Neural cell (in vitro differentiated cells): ENCODE data around the gene MYO15A. TPM values are rescaled to one million over a fixed set of nuclear protein-coding genes. Genes with fewer than 3 reads are reported as not detected.

Source experiments
- H2AFZ ChIP-seq: fragments of 200-600, 300-800 bp; sonication (generic), shearing (Covaris generic); 2 replicates; pipeline ENCODE4 v1.6.0; 2014; ENCODE audit warnings: low read depth, mild to moderate bottlenecking, antibody characterized with exemption, low read length, moderate library complexity
- H3F3A ChIP-seq: fragments of 200-600 bp; shearing (Covaris generic); 2 replicates; pipeline ENCODE4 v1.6.1; 2016; ENCODE audit warnings: mild to moderate bottlenecking, moderate library complexity, mixed read lengths, antibody characterized with exemption, low read length; ENCODE audit not compliant: insufficient read depth, poor library complexity, severe bottlenecking
- H3K27ac ChIP-seq: fragments of 200-600, 300-800 bp; sonication (generic), shearing (Covaris generic); 2 replicates; pipeline ENCODE4 v1.5.1; 2014; ENCODE audit warnings: mild to moderate bottlenecking, low read length, moderate library complexity
- H3K27me3 ChIP-seq: fragments of 300-800, 200-600 bp; sonication (generic), shearing (Covaris generic); 2 replicates; pipeline ENCODE4 v1.6.0; 2014; ENCODE audit warnings: mild to moderate bottlenecking, low read depth, low read length, moderate library complexity; ENCODE audit not compliant: insufficient read depth
- H3K36me3 ChIP-seq: fragments of 300-800, 200-600 bp; sonication (generic), shearing (Covaris generic); 2 replicates; pipeline ENCODE4 v1.5.1; 2014; ENCODE audit warnings: mild to moderate bottlenecking, antibody characterized with exemption, low read length, moderate library complexity; ENCODE audit not compliant: insufficient read depth
- H3K4me2 ChIP-seq: fragments of 300-800, 200-600 bp; sonication (generic), shearing (Covaris generic); 2 replicates; pipeline ENCODE4 v1.6.0; 2014; ENCODE audit warnings: mild to moderate bottlenecking, low read length
- H3K4me3 ChIP-seq: fragments of 300-800, 200-600 bp; sonication (generic), shearing (Covaris generic); 2 replicates; pipeline ENCODE4 v1.5.1; 2014; ENCODE audit warnings: mild to moderate bottlenecking, low read length, moderate library complexity
- H3K79me2 ChIP-seq: fragments of 200-600 bp; shearing (Covaris generic); replicated peaks from 2 replicates; pipeline ENCODE4 v1.6.0; 2014; ENCODE audit warnings: mild to moderate bottlenecking, low read length, moderate library complexity; ENCODE audit not compliant: insufficient read depth
- H3K9ac ChIP-seq: fragments of 300-800, 200-600 bp; sonication (generic), shearing (Covaris generic); 2 replicates; pipeline ENCODE4 v1.6.1; 2016; ENCODE audit warnings: mild to moderate bottlenecking, low read length, mixed read lengths
- H3K9me2 ChIP-seq: fragments of 200-600 bp; shearing (Covaris generic); 2 replicates; pipeline ENCODE4 v1.6.1; 2016; ENCODE audit warnings: mild to moderate bottlenecking, low read length, mixed read lengths; ENCODE audit not compliant: insufficient read depth
- H3K9me3 ChIP-seq: fragments of 200-600, 300-800 bp; sonication (generic), shearing (Covaris generic); 2 replicates; pipeline ENCODE4 v1.6.1; 2016; ENCODE audit warnings: mild to moderate bottlenecking, mixed run types, low read length, moderate library complexity, mixed read lengths
- H4K20me1 ChIP-seq: fragments of 200-600 bp; shearing (Covaris generic); 2 replicates; pipeline ENCODE4 v1.6.1; 2016; ENCODE audit warnings: mild to moderate bottlenecking, mixed run types; ENCODE audit not compliant: insufficient read depth
- EP300 ChIP-seq: fragments of 450-650 bp; conservative IDR thresholded peaks from 2 replicates; pipeline ENCODE4 v1.6.1; 2014; ENCODE audit warnings: antibody characterized with exemption, mild to moderate bottlenecking, moderate library complexity; ENCODE audit not compliant: poor library complexity, severe bottlenecking
- EZH2 ChIP-seq: fragments of 200-600, 300-800 bp; shearing (Covaris generic), sonication (generic); IDR thresholded peaks from 2 replicates; pipeline ENCODE4 v1.6.1; 2014; ENCODE audit warnings: antibody characterized with exemption, low read length, borderline replicate concordance, mild to moderate bottlenecking; ENCODE audit not compliant: insufficient read depth, poor library complexity, severe bottlenecking
- MXI1 ChIP-seq: fragments of 450-650 bp; conservative IDR thresholded peaks from 2 replicates; pipeline ENCODE4 v1.6.1; 2014; ENCODE audit warnings: antibody characterized with exemption, mild to moderate bottlenecking; ENCODE audit not compliant: poor library complexity, severe bottlenecking
- POLR2AphosphoS5 ChIP-seq: IDR thresholded peaks from 2 replicates; pipeline ENCODE4 v1.6.1; 2012
- RAD21 ChIP-seq: fragments of 450-650 bp; conservative IDR thresholded peaks from 2 replicates; pipeline ENCODE4 v1.6.1; 2014; ENCODE audit warnings: antibody characterized with exemption, mild to moderate bottlenecking, moderate library complexity
- SMC3 ChIP-seq: fragments of 450-650 bp; conservative IDR thresholded peaks from 2 replicates; pipeline ENCODE4 v1.6.1; 2014; ENCODE audit warnings: antibody characterized with exemption, mild to moderate bottlenecking, moderate library complexity; ENCODE audit not compliant: poor library complexity
- TAF1 ChIP-seq: IDR thresholded peaks from 2 replicates; pipeline ENCODE4 v1.6.1; 2012; ENCODE audit warnings: low read depth
- polyA plus RNA-seq: library from polyadenylated mRNA; depleted of rRNA; stranded (reverse); fragments of >200 nt; gene quantifications from 2 replicates; pipeline ENCODE4 v1.2.3, GENCODE V29; 2014
- TF ChIP-seq, protein P1 (sequence below): fragments of 450-650 bp; IDR thresholded peaks from 2 replicates; pipeline ENCODE4 v1.5.1; 2014; ENCODE audit warnings: antibody characterized with exemption, mild to moderate bottlenecking, moderate library complexity; ENCODE audit not compliant: poor library complexity, severe bottlenecking
- TF ChIP-seq, protein P2 (sequence below): IDR thresholded peaks from 2 replicates; pipeline ENCODE4 v1.6.1; 2012; ENCODE audit warnings: borderline replicate concordance

MYO15A gene
- polyA plus RNA-seq, 1 donor from 2014 or later: 1.9 TPM

DNA sequence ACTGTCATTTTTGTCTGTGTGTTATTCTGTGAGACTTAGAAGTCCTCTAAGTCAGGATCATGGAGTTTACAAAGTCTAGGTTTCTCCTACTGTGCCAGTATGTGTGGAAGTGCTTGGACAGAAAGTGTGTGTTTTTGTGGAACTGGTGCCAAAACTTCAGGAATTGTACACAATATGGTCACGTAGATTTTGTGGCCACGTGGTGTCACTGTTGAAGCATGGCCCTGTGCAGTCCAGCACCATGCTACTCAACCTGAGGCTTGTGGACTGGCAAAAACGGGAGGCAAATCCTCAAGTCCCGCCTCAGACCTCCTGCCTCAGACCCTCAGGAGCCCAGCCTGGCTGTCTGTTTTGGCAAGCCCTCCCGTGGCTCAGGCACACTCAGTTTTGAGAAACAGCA is 58.3 kb downstream of the MYO15A start:
- H3K79me2 ChIP-seq: no peaks in the 10 kb centered on the region
- H3K36me3 ChIP-seq: no peaks in the 10 kb centered on the region
- H3K4me2 ChIP-seq: no peak overlapping the region
- TF ChIP-seq MXI1 (no peak), SMC3 (no peak), RAD21 (no peak), EZH2 (no peak), EP300 (no peak), TAF1 (no peak), POLR2AphosphoS5 (no peak)
- TF ChIP-seq, protein P1, sequence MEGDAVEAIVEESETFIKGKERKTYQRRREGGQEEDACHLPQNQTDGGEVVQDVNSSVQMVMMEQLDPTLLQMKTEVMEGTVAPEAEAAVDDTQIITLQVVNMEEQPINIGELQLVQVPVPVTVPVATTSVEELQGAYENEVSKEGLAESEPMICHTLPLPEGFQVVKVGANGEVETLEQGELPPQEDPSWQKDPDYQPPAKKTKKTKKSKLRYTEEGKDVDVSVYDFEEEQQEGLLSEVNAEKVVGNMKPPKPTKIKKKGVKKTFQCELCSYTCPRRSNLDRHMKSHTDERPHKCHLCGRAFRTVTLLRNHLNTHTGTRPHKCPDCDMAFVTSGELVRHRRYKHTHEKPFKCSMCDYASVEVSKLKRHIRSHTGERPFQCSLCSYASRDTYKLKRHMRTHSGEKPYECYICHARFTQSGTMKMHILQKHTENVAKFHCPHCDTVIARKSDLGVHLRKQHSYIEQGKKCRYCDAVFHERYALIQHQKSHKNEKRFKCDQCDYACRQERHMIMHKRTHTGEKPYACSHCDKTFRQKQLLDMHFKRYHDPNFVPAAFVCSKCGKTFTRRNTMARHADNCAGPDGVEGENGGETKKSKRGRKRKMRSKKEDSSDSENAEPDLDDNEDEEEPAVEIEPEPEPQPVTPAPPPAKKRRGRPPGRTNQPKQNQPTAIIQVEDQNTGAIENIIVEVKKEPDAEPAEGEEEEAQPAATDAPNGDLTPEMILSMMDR: no peak
- TF ChIP-seq, protein P2, sequence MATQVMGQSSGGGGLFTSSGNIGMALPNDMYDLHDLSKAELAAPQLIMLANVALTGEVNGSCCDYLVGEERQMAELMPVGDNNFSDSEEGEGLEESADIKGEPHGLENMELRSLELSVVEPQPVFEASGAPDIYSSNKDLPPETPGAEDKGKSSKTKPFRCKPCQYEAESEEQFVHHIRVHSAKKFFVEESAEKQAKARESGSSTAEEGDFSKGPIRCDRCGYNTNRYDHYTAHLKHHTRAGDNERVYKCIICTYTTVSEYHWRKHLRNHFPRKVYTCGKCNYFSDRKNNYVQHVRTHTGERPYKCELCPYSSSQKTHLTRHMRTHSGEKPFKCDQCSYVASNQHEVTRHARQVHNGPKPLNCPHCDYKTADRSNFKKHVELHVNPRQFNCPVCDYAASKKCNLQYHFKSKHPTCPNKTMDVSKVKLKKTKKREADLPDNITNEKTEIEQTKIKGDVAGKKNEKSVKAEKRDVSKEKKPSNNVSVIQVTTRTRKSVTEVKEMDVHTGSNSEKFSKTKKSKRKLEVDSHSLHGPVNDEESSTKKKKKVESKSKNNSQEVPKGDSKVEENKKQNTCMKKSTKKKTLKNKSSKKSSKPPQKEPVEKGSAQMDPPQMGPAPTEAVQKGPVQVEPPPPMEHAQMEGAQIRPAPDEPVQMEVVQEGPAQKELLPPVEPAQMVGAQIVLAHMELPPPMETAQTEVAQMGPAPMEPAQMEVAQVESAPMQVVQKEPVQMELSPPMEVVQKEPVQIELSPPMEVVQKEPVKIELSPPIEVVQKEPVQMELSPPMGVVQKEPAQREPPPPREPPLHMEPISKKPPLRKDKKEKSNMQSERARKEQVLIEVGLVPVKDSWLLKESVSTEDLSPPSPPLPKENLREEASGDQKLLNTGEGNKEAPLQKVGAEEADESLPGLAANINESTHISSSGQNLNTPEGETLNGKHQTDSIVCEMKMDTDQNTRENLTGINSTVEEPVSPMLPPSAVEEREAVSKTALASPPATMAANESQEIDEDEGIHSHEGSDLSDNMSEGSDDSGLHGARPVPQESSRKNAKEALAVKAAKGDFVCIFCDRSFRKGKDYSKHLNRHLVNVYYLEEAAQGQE: no peak
- no peaks in the 10 kb centered on the region for H3K27me3 ChIP-seq
- no peaks in the 10 kb centered on the region for H4K20me1 ChIP-seq
- H3K9me2 ChIP-seq: no peaks in the 10 kb centered on the region
- no peak overlapping the region for H3K9ac ChIP-seq
- no peak overlapping the region for H2AFZ ChIP-seq
- H3K9me3 ChIP-seq: no peaks in the 10 kb centered on the region
- H3F3A ChIP-seq: no peaks in the 10 kb centered on the region
- no peak overlapping the region for H3K27ac ChIP-seq
- H3K4me3 ChIP-seq: no peak overlapping the region

DNA sequence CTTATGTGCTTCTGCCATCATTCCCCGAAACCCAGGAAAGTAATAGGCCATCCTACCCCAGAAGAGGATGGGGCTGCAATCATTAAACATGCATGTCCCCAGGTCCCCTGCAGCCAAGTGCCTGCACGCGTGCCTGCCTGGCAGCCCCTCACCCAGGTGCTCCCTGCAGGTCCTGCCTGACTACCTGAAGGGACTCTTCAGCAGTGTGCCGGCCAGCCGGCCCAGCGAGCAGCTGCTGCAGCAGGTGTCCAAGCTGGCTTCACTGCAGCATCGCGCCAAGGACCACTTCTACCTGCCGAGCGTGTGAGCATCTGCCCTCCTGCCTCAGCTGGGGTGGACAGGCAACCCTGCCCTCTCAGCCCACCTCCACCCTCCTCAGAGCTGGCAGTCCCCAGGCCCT is 58.9 kb downstream of the MYO15A start:
- H3K27ac ChIP-seq: no peak overlapping the region
- no peak overlapping the region for H3K4me3 ChIP-seq
- TF ChIP-seq MXI1: no peak
- no peak for TF ChIP-seq RAD21
- no peak for TF ChIP-seq EZH2
- TF ChIP-seq EP300: no peak
- no peak for TF ChIP-seq SMC3
- no peak for TF ChIP-seq TAF1
- no peak for TF ChIP-seq POLR2AphosphoS5
- TF ChIP-seq, protein P1: no peak
- TF ChIP-seq, protein P2: no peak

More for the DNA sequence above, 58.9 kb downstream of the MYO15A start:
- Histone ChIP-seq H3K9ac (no peak overlapping the region), H2AFZ (no peak overlapping the region), H3F3A (no peaks in the 10 kb centered on the region), H3K36me3 (no peaks in the 10 kb centered on the region), H3K79me2 (no peaks in the 10 kb centered on the region), H4K20me1 (no peaks in the 10 kb centered on the region), H3K9me3 (no peaks in the 10 kb centered on the region), H3K4me2 (no peak overlapping the region), H3K27me3 (no peaks in the 10 kb centered on the region), H3K9me2 (no peaks in the 10 kb centered on the region)
